Stimulated activated naive CD4-positive, alpha-beta T cell treated with Interleukin-2 at 50 U/mL for 16 hours (primary cell): ENCODE results near the gene ARID3C.

ENCODE experiments used
- DNase-seq: peaks from one replicate; lab custom pipeline; 2025; lab: John Stamatoyannopoulos, UW

The ARID3C gene

GRCh38 chr9:34627716-34628655, 880 bp downstream of the ARID3C start:
- DNase-seq: no peak

GRCh38 chr9:34625186-34625486, 3.7 kb downstream of the ARID3C start:
- no peak for DNase-seq

- DNase-seq: no peak
Measured at GRCh38 chr9:34624475-34625185, 4.2 kb downstream of the ARID3C start.

GRCh38 chr9:34623374-34624235, 5.3 kb downstream of the ARID3C start:
- DNase-seq: peak; percentile 3

GRCh38 chr9:34620061-34620994, 8.5 kb downstream of the ARID3C start, which contains the start of gene DCTN3:
Gene DCTN3 (minus strand): TSS chr9:34620495. CDS start chr9:34620464, 31 bp downstream.
- DNase-seq: peak; percentile 92

GRCh38 chr9:34615132-34615531, 13.7 kb downstream of the ARID3C start:
- DNase-seq: no peak

- DNase-seq: peak; percentile 65
Measured at GRCh38 chr9:34612788-34613390, 16.0 kb downstream of the ARID3C start.

GRCh38 chr9:34611811-34612787, 16.8 kb downstream of the ARID3C start, which contains the start of gene RPP25L:
Gene RPP25L (minus strand): TSS chr9:34612097. CDS start chr9:34611296, 801 bp downstream.
- DNase-seq: peak; percentile 77

- DNase-seq: no peak
Measured at GRCh38 chr9:34611251-34611810, 17.5 kb downstream of the ARID3C start.

- DNase-seq: no peak
Measured at GRCh38 chr9:34610434-34611206, 18.2 kb downstream of the ARID3C start.

- no peak for DNase-seq
Measured at GRCh38 chr9:34607331-34607730, 21.5 kb downstream of the ARID3C start.

GRCh38 chr9:34606905-34607304, 22.0 kb downstream of the ARID3C start:
- no peak for DNase-seq

GRCh38 chr9:34606190-34606589, 22.7 kb downstream of the ARID3C start:
- no peak for DNase-seq

GRCh38 chr9:34603610-34604231, 25.1 kb downstream of the ARID3C start:
- peak; percentile 60 for DNase-seq

- no peak for DNase-seq
Measured at GRCh38 chr9:34601937-34602573, 26.8 kb downstream of the ARID3C start.

GRCh38 chr9:34600908-34601307, 28.0 kb downstream of the ARID3C start:
- no peak for DNase-seq

- no peak for DNase-seq
Measured at GRCh38 chr9:34599546-34599945, 29.3 kb downstream of the ARID3C start.
